ENCODE results near the gene SLC19A2. TPM values are rescaled to one million over a fixed set of nuclear protein-coding genes. Genes with fewer than 3 reads are reported as not detected.

SLC19A2 gene
- total and polyA plus RNA-seq, 2 of the 13 experiments (the other 11 are each of a cell fraction or from before 2014, with no cell fraction given): 30.4 to 56.0 TPM

DNA sequence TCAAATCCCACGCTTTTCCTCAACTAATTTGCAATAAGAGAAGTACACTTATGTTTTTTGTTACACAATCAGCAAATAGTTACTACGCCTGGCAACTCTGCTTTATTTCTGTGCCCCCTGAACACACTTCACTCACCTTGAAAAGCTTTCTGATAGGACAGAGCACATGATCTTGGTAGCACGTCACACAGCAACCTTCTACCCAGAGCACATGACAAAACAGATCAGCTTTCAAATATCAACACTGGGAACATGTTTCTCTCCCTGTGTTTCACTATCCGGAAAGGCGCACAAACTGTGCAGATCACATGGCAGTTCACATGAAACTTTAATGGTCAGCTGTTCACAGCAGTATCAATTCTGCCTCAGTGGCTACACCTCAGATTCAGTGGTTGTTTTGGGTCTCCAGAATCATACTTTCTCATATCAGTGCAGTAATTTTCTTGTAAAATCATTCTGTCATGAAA, 2.2 kb downstream of the SLC19A2 start (continued):
- TF ChIP-seq ZNF777 (CRISPR knock-in tag; IDR thresholded peaks at IDR 0.05) (no peak), ZNF747 (CRISPR knock-in tag; IDR thresholded peaks at IDR 0.05; ENCODE audit: borderline replicate concordance) (no peak), ZNF253 (CRISPR knock-in tag; IDR thresholded peaks at IDR 0.05; ENCODE audit: borderline replicate concordance) (no peak), ZNF33B (CRISPR knock-in tag; IDR thresholded peaks at IDR 0.05) (no peak), ISX (CRISPR knock-in tag; conservative IDR thresholded peaks at IDR 0.05) (no peak), FOSL2 (CRISPR knock-in tag; IDR thresholded peaks at IDR 0.05) (no peak), ZFP36L1 (CRISPR knock-in tag; IDR thresholded peaks at IDR 0.05) (peak; percentile 52; the same call in 1 of the 2 replicates), ZNF337 (CRISPR knock-in tag; IDR thresholded peaks at IDR 0.05; ENCODE audit: borderline replicate concordance, low read depth) (no peak), RARG (CRISPR knock-in tag; IDR thresholded peaks at IDR 0.05; ENCODE audit: low read depth) (no peak), HIVEP1 (CRISPR knock-in tag; IDR thresholded peaks at IDR 0.05) (no peak), BRCA1 (CRISPR knock-in tag; IDR thresholded peaks at IDR 0.05) (no peak), DPF2 (CRISPR knock-in tag; IDR thresholded peaks at IDR 0.05; ENCODE audit: borderline replicate concordance, low read depth) (no peak)
- TF ChIP-seq, protein P1, sequence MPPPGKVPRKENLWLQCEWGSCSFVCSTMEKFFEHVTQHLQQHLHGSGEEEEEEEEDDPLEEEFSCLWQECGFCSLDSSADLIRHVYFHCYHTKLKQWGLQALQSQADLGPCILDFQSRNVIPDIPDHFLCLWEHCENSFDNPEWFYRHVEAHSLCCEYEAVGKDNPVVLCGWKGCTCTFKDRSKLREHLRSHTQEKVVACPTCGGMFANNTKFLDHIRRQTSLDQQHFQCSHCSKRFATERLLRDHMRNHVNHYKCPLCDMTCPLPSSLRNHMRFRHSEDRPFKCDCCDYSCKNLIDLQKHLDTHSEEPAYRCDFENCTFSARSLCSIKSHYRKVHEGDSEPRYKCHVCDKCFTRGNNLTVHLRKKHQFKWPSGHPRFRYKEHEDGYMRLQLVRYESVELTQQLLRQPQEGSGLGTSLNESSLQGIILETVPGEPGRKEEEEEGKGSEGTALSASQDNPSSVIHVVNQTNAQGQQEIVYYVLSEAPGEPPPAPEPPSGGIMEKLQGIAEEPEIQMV (CRISPR knock-in tag; IDR thresholded peaks at IDR 0.05; ENCODE audit: low read depth): no peak
- TF ChIP-seq, protein P2, sequence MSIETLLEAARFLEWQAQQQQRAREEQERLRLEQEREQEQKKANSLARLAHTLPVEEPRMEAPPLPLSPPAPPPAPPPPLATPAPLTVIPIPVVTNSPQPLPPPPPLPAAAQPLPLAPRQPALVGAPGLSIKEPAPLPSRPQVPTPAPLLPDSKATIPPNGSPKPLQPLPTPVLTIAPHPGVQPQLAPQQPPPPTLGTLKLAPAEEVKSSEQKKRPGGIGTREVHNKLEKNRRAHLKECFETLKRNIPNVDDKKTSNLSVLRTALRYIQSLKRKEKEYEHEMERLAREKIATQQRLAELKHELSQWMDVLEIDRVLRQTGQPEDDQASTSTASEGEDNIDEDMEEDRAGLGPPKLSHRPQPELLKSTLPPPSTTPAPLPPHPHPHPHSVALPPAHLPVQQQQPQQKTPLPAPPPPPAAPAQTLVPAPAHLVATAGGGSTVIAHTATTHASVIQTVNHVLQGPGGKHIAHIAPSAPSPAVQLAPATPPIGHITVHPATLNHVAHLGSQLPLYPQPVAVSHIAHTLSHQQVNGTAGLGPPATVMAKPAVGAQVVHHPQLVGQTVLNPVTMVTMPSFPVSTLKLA (IDR thresholded peaks at IDR 0.05): peak; percentile 90
- TF ChIP-seq, protein P3, sequence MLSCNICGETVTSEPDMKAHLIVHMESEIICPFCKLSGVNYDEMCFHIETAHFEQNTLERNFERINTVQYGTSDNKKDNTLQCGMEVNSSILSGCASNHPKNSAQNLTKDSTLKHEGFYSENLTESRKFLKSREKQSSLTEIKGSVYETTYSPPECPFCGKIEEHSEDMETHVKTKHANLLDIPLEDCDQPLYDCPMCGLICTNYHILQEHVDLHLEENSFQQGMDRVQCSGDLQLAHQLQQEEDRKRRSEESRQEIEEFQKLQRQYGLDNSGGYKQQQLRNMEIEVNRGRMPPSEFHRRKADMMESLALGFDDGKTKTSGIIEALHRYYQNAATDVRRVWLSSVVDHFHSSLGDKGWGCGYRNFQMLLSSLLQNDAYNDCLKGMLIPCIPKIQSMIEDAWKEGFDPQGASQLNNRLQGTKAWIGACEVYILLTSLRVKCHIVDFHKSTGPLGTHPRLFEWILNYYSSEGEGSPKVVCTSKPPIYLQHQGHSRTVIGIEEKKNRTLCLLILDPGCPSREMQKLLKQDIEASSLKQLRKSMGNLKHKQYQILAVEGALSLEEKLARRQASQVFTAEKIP (CRISPR knock-in tag; IDR thresholded peaks at IDR 0.05; ENCODE audit: borderline replicate concordance): no peak
- TF ChIP-seq, protein P4, sequence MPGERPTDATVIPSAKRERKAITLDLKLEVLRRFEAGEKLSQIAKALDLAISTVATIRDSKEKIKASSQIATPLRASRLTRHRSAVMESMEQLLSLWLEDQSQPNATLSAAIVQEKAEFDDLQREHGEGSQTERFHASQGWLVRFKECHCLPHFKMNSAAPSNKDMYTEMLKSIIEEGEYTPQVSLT (CRISPR knock-in tag; IDR thresholded peaks at IDR 0.05; ENCODE audit: borderline replicate concordance, low read depth): no peak
- TF ChIP-seq, protein P5, sequence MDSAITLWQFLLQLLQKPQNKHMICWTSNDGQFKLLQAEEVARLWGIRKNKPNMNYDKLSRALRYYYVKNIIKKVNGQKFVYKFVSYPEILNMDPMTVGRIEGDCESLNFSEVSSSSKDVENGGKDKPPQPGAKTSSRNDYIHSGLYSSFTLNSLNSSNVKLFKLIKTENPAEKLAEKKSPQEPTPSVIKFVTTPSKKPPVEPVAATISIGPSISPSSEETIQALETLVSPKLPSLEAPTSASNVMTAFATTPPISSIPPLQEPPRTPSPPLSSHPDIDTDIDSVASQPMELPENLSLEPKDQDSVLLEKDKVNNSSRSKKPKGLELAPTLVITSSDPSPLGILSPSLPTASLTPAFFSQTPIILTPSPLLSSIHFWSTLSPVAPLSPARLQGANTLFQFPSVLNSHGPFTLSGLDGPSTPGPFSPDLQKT (CRISPR knock-in tag; IDR thresholded peaks at IDR 0.05; ENCODE audit: borderline replicate concordance): no peak
- TF ChIP-seq, protein P6, sequence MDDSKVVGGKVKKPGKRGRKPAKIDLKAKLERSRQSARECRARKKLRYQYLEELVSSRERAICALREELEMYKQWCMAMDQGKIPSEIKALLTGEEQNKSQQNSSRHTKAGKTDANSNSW (CRISPR knock-in tag; IDR thresholded peaks at IDR 0.05; ENCODE audit: borderline replicate concordance): no peak
- TF ChIP-seq, protein P7, sequence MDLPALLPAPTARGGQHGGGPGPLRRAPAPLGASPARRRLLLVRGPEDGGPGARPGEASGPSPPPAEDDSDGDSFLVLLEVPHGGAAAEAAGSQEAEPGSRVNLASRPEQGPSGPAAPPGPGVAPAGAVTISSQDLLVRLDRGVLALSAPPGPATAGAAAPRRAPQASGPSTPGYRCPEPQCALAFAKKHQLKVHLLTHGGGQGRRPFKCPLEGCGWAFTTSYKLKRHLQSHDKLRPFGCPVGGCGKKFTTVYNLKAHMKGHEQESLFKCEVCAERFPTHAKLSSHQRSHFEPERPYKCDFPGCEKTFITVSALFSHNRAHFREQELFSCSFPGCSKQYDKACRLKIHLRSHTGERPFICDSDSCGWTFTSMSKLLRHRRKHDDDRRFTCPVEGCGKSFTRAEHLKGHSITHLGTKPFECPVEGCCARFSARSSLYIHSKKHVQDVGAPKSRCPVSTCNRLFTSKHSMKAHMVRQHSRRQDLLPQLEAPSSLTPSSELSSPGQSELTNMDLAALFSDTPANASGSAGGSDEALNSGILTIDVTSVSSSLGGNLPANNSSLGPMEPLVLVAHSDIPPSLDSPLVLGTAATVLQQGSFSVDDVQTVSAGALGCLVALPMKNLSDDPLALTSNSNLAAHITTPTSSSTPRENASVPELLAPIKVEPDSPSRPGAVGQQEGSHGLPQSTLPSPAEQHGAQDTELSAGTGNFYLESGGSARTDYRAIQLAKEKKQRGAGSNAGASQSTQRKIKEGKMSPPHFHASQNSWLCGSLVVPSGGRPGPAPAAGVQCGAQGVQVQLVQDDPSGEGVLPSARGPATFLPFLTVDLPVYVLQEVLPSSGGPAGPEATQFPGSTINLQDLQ (CRISPR knock-in tag; IDR thresholded peaks at IDR 0.05): no peak

All from HepG2 (cell line).